Epithelial cell of proximal tubule (primary cell): ENCODE data around the gene ATP6V0C. TPM values are rescaled to one million over a fixed set of nuclear protein-coding genes. Genes with fewer than 3 reads are reported as not detected.

Source experiments
- DNase-seq: peaks from one replicate; pipeline ENCODE4 v3.0.0-alpha.2; 2011; ENCODE audit warnings: low read depth
- H3K4me3 ChIP-seq: 2 replicates; pipeline ENCODE4 v1.5.1; 2011; ENCODE audit warnings: low read depth, mild to moderate bottlenecking, low read length
- total RNA-seq: library from RNA; depleted of rRNA; stranded (reverse); fragments of >200 nt; gene quantifications from 2 replicates; pipeline ENCODE4 v1.2.3, GENCODE V29; 2015
- TF ChIP-seq, protein P1 (sequence below): conservative IDR thresholded peaks from 2 replicates; pipeline ENCODE4 v1.5.1; 2012; ENCODE audit warnings: low read depth, mild to moderate bottlenecking, low read length

The ATP6V0C gene
- total RNA-seq, 1 donor from 2014 or later: 32.4 TPM

- DNase-seq: no peak
- TF ChIP-seq, protein P1, sequence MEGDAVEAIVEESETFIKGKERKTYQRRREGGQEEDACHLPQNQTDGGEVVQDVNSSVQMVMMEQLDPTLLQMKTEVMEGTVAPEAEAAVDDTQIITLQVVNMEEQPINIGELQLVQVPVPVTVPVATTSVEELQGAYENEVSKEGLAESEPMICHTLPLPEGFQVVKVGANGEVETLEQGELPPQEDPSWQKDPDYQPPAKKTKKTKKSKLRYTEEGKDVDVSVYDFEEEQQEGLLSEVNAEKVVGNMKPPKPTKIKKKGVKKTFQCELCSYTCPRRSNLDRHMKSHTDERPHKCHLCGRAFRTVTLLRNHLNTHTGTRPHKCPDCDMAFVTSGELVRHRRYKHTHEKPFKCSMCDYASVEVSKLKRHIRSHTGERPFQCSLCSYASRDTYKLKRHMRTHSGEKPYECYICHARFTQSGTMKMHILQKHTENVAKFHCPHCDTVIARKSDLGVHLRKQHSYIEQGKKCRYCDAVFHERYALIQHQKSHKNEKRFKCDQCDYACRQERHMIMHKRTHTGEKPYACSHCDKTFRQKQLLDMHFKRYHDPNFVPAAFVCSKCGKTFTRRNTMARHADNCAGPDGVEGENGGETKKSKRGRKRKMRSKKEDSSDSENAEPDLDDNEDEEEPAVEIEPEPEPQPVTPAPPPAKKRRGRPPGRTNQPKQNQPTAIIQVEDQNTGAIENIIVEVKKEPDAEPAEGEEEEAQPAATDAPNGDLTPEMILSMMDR: peak; percentile 48
- no peak overlapping the region for H3K4me3 ChIP-seq
These were observed 26.9 kb upstream of the ATP6V0C start for GRCh38 chr16:2486645-2487516.

DNA sequence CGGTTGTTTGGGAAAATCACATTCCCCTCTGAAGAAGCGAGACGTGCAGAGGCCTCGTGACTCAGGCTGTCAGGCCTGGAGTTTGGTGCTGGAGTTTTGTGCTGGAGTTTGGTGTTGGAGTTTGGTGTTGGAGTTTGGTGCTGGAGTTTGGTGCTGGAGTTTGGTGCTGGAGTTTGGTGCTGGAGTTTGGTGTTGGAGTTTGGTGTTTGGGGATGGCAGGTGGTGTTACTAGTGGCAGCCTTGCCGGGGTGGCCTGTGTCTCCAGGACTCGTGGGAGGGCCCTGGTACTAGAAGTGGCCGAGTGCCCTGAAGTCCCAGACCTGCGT is 26.3 kb upstream of the ATP6V0C start:
- no peak overlapping the region for H3K4me3 ChIP-seq
- DNase-seq: no peak
- TF ChIP-seq, protein P1: no peak

DNA sequence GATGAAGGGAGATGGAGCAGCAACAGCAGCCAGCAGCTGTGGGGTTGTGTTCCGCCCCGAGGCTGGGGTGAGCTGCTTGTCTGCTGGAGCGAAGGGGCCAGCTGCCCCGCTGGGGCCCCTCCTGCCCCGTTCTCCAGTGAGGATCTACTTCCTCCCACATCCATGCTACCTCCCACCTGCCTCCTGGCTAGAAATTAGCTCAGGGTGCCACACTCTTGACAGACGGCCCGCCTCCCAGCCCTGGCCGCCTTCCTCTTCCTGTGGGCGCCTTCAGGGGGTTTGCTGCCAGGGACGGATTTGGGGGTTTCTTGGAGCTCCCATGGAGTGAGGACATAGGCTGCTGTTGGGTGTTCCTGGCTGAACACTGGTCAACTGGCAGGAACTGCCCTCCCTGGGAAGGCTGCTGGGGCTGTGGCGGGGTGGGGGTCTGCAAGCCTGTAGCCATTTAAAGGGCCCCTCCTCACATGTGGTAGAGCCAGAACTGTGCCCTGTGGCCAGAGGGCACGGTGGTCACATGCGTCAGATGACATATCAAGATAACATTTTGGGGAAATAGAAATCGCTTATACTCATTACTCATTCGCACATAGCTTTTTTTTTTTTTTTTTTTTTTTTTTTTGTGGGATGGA is 25.7 kb upstream of the ATP6V0C start:
- H3K4me3 ChIP-seq: no peak overlapping the region
- DNase-seq: no peak
- TF ChIP-seq, protein P1: no peak

DNA sequence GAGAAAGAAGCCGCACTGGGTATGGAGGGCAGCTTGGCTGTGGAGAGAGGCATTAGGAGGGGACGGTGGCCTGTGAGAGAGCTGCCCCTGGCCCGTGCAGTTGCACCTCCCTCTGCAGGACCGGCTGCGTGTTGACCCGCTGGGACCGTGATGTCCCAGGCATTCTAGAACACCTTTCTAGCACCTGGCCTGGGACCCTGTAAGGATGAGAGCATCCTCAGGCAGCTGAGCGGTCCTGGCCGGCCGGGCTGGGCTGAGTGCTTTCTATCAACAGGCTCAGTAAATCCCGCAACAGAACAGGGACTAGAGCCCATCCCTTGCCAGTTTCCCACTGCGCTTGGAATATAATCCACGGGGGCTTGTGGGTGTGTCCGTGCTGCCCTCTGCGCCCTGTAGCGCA is 24.2 kb upstream of the ATP6V0C start:
- TF ChIP-seq, protein P1: no peak

DNA sequence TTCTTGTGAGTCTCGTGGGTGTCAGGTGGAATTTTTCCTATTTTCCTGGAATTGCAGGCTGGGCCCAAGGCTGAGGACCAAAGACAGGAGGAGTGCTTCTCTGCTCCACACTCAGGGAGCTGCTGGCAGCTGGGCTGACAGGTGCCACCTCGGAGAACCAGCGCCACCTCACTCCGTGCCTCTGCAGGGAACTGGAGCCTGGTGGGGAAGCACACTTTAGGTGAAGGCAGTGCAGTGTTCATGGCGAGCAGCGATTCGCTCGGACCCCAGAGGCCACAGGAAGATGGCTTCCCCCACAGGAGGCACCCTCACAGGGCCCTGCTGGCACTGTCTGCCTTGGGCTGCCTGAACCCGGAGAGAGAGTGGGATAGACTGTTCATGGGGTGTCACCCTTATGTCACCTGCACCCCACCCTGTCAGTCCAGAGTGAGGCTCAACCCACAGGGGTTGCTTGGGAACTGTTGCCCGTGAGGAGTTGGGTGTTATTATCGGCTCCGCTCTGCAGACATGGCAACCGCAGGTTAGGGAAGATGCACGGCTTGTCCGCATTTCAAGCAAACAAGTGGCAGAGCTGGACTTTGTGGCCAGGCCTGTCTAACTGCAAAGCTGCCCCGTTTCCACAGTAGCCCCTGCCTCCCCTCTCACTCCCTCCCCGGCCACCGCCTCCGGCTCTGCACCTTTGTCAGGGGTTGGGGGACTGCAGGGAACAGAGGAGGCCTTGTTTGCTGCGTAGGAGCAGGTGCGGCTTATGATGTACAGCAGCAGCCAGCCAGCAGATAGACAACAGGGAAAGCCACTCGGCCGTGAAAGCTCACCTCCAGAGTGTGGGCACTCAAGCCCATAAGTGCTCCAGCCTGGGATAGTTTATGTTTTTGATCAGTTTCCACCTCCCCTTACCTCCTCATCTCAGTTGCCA is 23.3 kb upstream of the ATP6V0C start:
- TF ChIP-seq, protein P1: no peak
- H3K4me3 ChIP-seq: no peak overlapping the region
- DNase-seq: no peak

More for the DNA sequence above, 24.2 kb upstream of the ATP6V0C start:
- no peak overlapping the region for H3K4me3 ChIP-seq
- no peak for DNase-seq

DNA sequence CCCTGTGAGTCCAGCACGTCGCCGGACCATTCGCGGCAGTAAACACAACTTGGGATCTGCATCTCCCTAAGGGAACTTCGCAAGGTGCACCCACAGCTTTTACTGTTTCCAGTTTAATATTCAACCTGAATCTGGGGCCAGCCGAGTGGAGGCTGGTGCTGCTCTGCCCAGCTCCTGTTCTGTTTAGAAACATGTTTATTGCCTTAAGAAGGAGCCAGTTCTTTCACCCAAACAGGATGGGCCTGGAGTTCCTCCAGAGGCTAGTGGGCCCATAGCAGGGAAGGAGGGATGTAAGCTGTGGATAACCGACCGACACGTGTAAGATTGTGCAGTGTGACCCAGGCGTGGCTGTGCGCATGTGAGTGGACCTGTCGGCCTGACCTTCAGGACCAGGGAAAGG is 21.5 kb upstream of the ATP6V0C start:
- no peak overlapping the region for H3K4me3 ChIP-seq
- DNase-seq: no peak
- TF ChIP-seq, protein P1: no peak
